Common myeloid progenitor, CD34-positive (primary cell): ENCODE measurements around the gene ULBP3.
"Not testable (repeated sequence)": the region's sequence is repeated elsewhere in the genome, so short reads cannot be mapped to it uniquely, and the experiment has no call there.

ENCODE experiments used
- CTCF ChIA-PET: fragments of 350-600 bp; sonication (Branson Sonifier 250); formaldehyde crosslinking; loops from one replicate; lab custom pipeline; 2021; ENCODE audit warnings: antibody characterized with exemption; lab: Charles Lee
- POLR2A ChIA-PET: fragments of 350-600 bp; sonication (Branson Sonifier 250); formaldehyde crosslinking; loops from one replicate; lab custom pipeline; 2021; ENCODE audit warnings: antibody characterized with exemption; lab: Charles Lee
- DNase-seq, 3 donors: peaks; one replicate each; pipeline versions ENCODE4 v3.0.0 to v3.0.0-alpha.2; 2013
- H3K27ac ChIP-seq, 2 experiments: 1 replicate in 1 of 2; 2 replicates in 1 of 2; pipeline ENCODE4 v1.7.0; 2013; ENCODE audit warnings: inconsistent platforms in 2 of 2, low read length in 2 of 2, mild to moderate bottlenecking in 2 of 2, low read depth in 1 of 2, moderate library complexity in 1 of 2; ENCODE audit not compliant: severe bottlenecking in 2 of 2, insufficient read depth in 1 of 2, poor library complexity in 1 of 2
- H3K27me3 ChIP-seq, 5 experiments: replicated peaks in 2 of 5; 1 replicate in 3 of 5; 2 replicates in 2 of 5; pipeline versions ENCODE4 v1.6.1 to v1.7.0; 2013; ENCODE audit warnings: low read length in 4 of 5, mild to moderate bottlenecking in 2 of 5, moderate library complexity in 2 of 5, inconsistent platforms in 1 of 5; ENCODE audit not compliant: insufficient read depth in 5 of 5, control insufficient read depth in 4 of 5
- H3K36me3 ChIP-seq, 4 experiments: 1 replicate in 2 of 4; 2 replicates in 2 of 4; pipeline versions ENCODE4 v1.6.1 to v1.7.0; 2013; ENCODE audit warnings: low read length in 3 of 4, control low read depth in 1 of 4, mild to moderate bottlenecking in 1 of 4; ENCODE audit not compliant: control insufficient read depth in 4 of 4, insufficient read depth in 4 of 4
- H3K4me1 ChIP-seq, 4 experiments: 1 replicate in 3 of 4; 2 replicates in 1 of 4; pipeline versions ENCODE4 v1.6.1 to v1.7.1; 2013; ENCODE audit warnings: low read length in 3 of 4, mild to moderate bottlenecking in 3 of 4, control low read depth in 1 of 4, inconsistent platforms in 1 of 4, moderate library complexity in 1 of 4; ENCODE audit not compliant: control insufficient read depth in 4 of 4, insufficient read depth in 4 of 4; ENCODE audit errors: control extremely low read depth in 1 of 4
- H3K4me3 ChIP-seq, 7 experiments: 1 replicate in 4 of 7; 2 replicates in 3 of 7; pipeline versions ENCODE4 v1.5.1 to v1.7.0; 2013; ENCODE audit warnings: mild to moderate bottlenecking in 7 of 7, low read length in 6 of 7, moderate library complexity in 6 of 7, inconsistent platforms in 2 of 7, low read depth in 2 of 7, control low read depth in 1 of 7; ENCODE audit not compliant: insufficient read depth in 4 of 7, control insufficient read depth in 1 of 7; ENCODE audit errors: extremely low read depth in 1 of 7
- H3K9me3 ChIP-seq, 5 experiments: 1 replicate in 4 of 5; 2 replicates in 1 of 5; pipeline versions ENCODE4 v1.6.1 to v1.7.1; 2013; ENCODE audit warnings: low read length in 4 of 5, mild to moderate bottlenecking in 2 of 5, inconsistent platforms in 1 of 5, low read depth in 1 of 5, moderate library complexity in 1 of 5; ENCODE audit not compliant: control insufficient read depth in 4 of 5, insufficient read depth in 2 of 5; ENCODE audit errors: control extremely low read depth in 1 of 5
- WGBS: methylation state at CpG from one replicate; pipeline ENCODE4 v1.1.5; 2013; ENCODE audit not compliant: insufficient coverage; 5-methylcytosine and 5-hydroxymethylcytosine counted together

The ULBP3 gene

GRCh38 chr6:150028799-150029198 is 40.1 kb downstream of the ULBP3 start:
- no peak for DNase-seq
- ChIA-PET CTCF (interaction anchor here (1.1 to 1.2 kb wide), 3 partner anchors 11 to 24 kb away, joined by 3 to 4 read pairs (median 3); no protein-coding TSS in a partner anchor), POLR2A (no interaction called here)
- peaks cover 0 to 11% (median 6%) of the 10 kb centered on the region in 4 experiments for H3K4me1 ChIP-seq
- H3K4me3 ChIP-seq: no peak overlapping the region
- H3K27ac ChIP-seq: no peak overlapping the region
- no peaks in the 10 kb centered on the region for H3K36me3 ChIP-seq
- peaks cover 0 to 78% (median 29%) of the 10 kb centered on the region in 5 experiments for H3K27me3 ChIP-seq
- H3K9me3 ChIP-seq: peaks cover 0 to 4% (median 0%) of the 10 kb centered on the region in 5 experiments
- 74% methylated on average over 5 of the region's 8 CpGs for WGBS

DNA sequence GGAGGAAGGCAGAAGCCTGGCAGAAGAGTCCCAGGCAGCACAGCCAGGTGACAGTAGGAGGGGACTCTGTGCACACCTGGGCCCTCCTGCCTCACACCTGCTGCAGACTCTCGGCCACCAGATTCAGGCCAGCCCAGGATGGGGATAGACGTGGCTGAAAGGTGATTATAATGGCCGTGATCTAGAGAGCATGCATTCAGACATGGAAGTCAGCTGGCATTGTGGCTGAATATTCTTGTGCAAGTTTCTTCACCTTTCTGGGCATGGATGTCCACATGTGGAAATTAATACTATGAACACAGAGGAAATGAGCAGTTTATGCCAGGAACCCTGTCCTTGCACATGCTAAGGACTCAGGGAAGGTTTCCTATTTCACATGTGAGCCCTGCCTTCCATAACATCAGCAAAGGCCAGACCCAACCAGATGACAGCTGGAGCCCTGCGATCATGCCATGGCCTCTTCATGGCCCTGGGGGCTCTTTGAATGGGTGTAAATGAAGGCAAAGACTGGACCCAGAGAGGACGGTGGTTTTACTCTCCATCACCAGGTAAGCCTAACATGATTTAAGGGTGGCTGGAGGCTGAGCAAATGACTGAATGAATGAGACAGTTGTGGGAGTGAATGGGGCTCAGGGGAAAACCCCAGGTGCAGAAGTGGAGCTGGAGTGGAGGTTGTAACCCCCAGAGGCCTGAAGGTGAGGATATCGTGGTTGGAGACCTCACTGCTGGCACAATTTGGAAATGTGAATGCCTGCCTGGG is 40.9 kb downstream of the ULBP3 start:
- ChIA-PET CTCF (interaction anchor here (1.1 to 1.2 kb wide), 3 partner anchors 11 to 25 kb away, joined by 3 to 4 read pairs (median 3); no protein-coding TSS in a partner anchor), POLR2A (no interaction called here)
- 96% methylated on average over 5 of the region's 6 CpGs for WGBS
- Histone ChIP-seq H3K27ac (no peak overlapping the region), H3K36me3 (no peaks in the 10 kb centered on the region), H3K27me3 (peaks cover 0 to 72% (median 29%) of the 10 kb centered on the region in 5 experiments), H3K4me1 (peaks cover 0 to 11% (median 6%) of the 10 kb centered on the region in 4 experiments), H3K9me3 (peaks cover 0 to 1% (median 0%) of the 10 kb centered on the region in 5 experiments), H3K4me3 (no peak overlapping the region)
- no peak for DNase-seq

DNA sequence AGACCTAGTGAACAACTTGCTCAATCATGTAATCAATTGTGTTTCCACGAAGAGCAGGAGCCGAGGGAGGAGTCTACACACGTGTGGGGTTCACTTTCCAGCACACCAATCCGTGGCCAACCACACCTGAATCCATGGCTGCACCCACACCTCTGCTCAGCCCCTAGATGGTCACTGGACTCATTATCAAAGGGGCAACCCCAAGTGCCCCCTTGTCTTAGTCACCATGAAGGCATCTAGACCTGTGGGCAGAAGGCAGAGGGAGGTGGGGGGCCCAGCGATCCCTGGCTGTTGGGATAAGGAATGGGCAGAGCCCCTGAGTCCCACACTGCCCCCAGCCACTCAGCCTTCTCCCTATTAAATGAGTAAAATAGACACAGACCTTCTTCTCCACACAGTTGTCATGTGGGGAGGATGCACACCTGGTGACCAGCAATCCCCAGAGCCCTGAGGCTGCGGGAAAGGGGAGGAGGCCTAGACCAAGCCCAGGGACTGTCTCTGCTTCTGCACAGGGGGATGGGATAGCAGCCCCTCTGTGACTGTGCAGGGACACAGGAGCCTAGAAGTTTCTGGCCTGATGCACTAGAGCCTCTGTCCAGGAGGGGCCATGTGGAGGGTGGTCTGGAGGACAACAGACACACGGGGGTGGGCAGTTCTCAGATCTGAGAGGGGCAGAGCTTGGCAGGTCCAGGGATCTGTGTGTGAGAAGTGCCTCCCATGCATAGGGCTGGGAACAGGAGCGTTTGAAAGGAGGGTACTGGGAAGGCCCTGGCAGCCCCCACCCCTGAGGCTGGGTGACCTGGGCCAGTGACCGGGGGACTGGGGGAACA is 41.7 kb downstream of the ULBP3 start:
- Histone ChIP-seq H3K9me3 (no peaks in the 10 kb centered on the region), H3K4me3 (no peak overlapping the region), H3K27me3 (peaks cover 0 to 69% (median 28%) of the 10 kb centered on the region in 5 experiments), H3K36me3 (no peaks in the 10 kb centered on the region), H3K4me1 (peaks cover 0 to 11% (median 6%) of the 10 kb centered on the region in 4 experiments), H3K27ac (no peak overlapping the region)
- ChIA-PET POLR2A (no interaction called here), CTCF (interaction anchor here (1.2 kb wide), 1 partner anchor 13 kb away, joined by 3 read pairs; no protein-coding TSS in a partner anchor)
- DNase-seq: no peak
- WGBS: 94% methylated on average over 8 of the region's 9 CpGs

DNA sequence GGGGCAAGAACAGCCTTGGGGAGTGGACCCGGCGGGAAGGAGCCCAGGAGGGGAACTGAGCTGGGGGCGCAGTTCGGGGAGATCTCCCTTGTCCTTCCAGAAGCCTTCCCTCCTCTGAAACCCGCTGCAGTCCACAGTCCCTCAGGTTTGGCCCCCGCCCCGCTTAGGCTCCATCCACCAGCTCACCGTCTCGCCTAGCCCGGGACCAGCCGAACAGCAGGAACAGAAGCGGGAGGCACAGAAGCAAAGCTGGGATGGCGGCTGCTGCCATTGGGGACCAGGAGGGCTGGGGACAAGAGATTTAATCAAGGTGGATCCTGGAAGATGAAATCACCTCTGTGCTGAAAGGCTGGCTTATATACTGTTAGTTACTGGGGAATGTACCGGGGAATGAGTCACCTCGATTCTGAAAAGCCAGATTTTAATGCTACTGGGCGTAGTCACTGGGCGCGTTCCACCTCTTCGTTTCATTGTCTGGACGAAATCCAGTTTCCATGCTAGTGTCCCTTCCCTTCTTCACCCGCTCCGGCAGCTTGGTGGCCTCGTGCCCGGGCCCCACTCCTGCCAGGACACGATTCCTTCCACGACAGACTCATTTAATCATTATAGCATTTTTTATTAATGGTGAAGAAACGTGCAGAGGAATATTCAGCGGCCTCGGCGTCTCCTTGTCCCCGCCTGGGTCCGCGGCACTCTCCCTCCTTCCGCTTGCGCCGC is 43.6 kb downstream of the ULBP3 start, which contains the start of gene RAET1L:
Gene RAET1L (minus strand): TSS at position 332 of the 717 bp plus-strand sequence. CDS start 61 bp downstream, at position 271.
- DNase-seq: peak in 2 of 3 donors; percentile 61 to 68
- 5% methylated on average over 24 of the region's 36 CpGs for whole genome bisulfite sequencing

GRCh38 chr6:150024646-150025155 is 44.2 kb downstream of the ULBP3 start:
- Histone ChIP-seq H3K36me3 (no peaks in the 10 kb centered on the region), H3K4me3 (no peak overlapping the region), H3K27me3 (peaks cover 0 to 66% (median 25%) of the 10 kb centered on the region in 5 experiments), H3K27ac (no peak overlapping the region), H3K9me3 (no peaks in the 10 kb centered on the region), H3K4me1 (peaks cover 0 to 11% (median 6%) of the 10 kb centered on the region in 4 experiments)
- 26% methylated on average over 8 of the region's 11 CpGs for WGBS
- DNase-seq: no peak
- ChIA-PET POLR2A (no interaction called here), CTCF (interaction anchor here (0.9 kb wide), 1 partner anchor 95 kb away, joined by 3 read pairs; no protein-coding TSS in a partner anchor)

More for the DNA sequence above, 43.6 kb downstream of the ULBP3 start, which contains the start of gene RAET1L:
- Histone ChIP-seq H3K4me1 (peaks cover 0 to 11% (median 6%) of the 10 kb centered on the region in 4 experiments), H3K27me3 (peaks cover 0 to 66% (median 25%) of the 10 kb centered on the region in 5 experiments), H3K36me3 (no peaks in the 10 kb centered on the region), H3K9me3 (no peaks in the 10 kb centered on the region), H3K27ac (no peak within 1 kb of the TSS), H3K4me3 (peak within 1 kb of the TSS in 3 of 7 experiments; percentile 31 to 40 (median 35))
- ChIA-PET CTCF (interaction anchor here (0.9 kb wide), 1 partner anchor 96 kb away, joined by 3 read pairs; no protein-coding TSS in a partner anchor), POLR2A (no interaction called here)

- POLR2A ChIA-PET, DNase-seq, H3K9me3 ChIP-seq, H3K27ac ChIP-seq, H3K36me3 ChIP-seq, H3K4me3 ChIP-seq, CTCF ChIA-PET: not testable (repeated sequence)
- WGBS: no CpG with 5 or more reads among the region's 2 CpGs
- Histone ChIP-seq H3K4me1 (peaks cover 0 to 11% (median 6%) of the 10 kb centered on the region in 4 experiments), H3K27me3 (peaks cover 0 to 63% (median 26%) of the 10 kb centered on the region in 5 experiments)
Observed at GRCh38 chr6:150024021-150024420, 44.9 kb downstream of the ULBP3 start.
